HG03457 (cell line): Measurements from ENCODE around the gene MAN2A1.
"Not testable (repeated sequence)": the region's sequence is repeated elsewhere in the genome, so short reads cannot be mapped to it uniquely, and the experiment has no call there.

Experiments used
- ATAC-seq: cut with Tn5 transposase; IDR thresholded peaks from one replicate; pipeline ENCODE4 v1.9.1; 2021; ENCODE audit warnings: moderate number of reproducible peaks; ENCODE audit not compliant: unreplicated experiment

Gene MAN2A1

GRCh38 chr5:109812698-109813097 is 123.0 kb downstream of the MAN2A1 start:
- no peak for ATAC-seq

- no peak for ATAC-seq
Observed at GRCh38 chr5:109816732-109817131, 127.0 kb downstream of the MAN2A1 start.

- ATAC-seq, result no peak
Observed at GRCh38 chr5:109819878-109820277, 130.2 kb downstream of the MAN2A1 start.

- ATAC-seq, result no peak
Observed at GRCh38 chr5:109823597-109823996, 133.9 kb downstream of the MAN2A1 start.

- ATAC-seq, result no peak
Observed at GRCh38 chr5:109825450-109825849, 135.7 kb downstream of the MAN2A1 start.

GRCh38 chr5:109826426-109826825 is 136.7 kb downstream of the MAN2A1 start:
- ATAC-seq, result no peak

- no peak for ATAC-seq
Observed at GRCh38 chr5:109829331-109829730, 139.6 kb downstream of the MAN2A1 start.

- ATAC-seq, result no peak
Observed at GRCh38 chr5:109830955-109831502, 141.3 kb downstream of the MAN2A1 start.

GRCh38 chr5:109832207-109833188 is 142.8 kb downstream of the MAN2A1 start:
- ATAC-seq, result not testable (repeated sequence)

- ATAC-seq, result no peak
Observed at GRCh38 chr5:109833946-109834345, 144.2 kb downstream of the MAN2A1 start.

GRCh38 chr5:109836280-109836679 is 146.6 kb downstream of the MAN2A1 start:
- no peak for ATAC-seq

- no peak for ATAC-seq
Observed at GRCh38 chr5:109837231-109837861, 147.6 kb downstream of the MAN2A1 start.

GRCh38 chr5:109838157-109838556 is 148.4 kb downstream of the MAN2A1 start:
- ATAC-seq, result no peak

GRCh38 chr5:109844148-109844547 is 154.4 kb downstream of the MAN2A1 start:
- ATAC-seq, result no peak

GRCh38 chr5:109844695-109845094 is 155.0 kb downstream of the MAN2A1 start:
- no peak for ATAC-seq

GRCh38 chr5:109848130-109848529 is 158.4 kb downstream of the MAN2A1 start:
- no peak for ATAC-seq

GRCh38 chr5:109849478-109850088 is 159.9 kb downstream of the MAN2A1 start:
- ATAC-seq, result no peak

- ATAC-seq, result no peak
Observed at GRCh38 chr5:109852371-109853155, 162.8 kb downstream of the MAN2A1 start.

GRCh38 chr5:109853377-109853776 is 163.7 kb downstream of the MAN2A1 start:
- no peak for ATAC-seq

GRCh38 chr5:109855056-109855455 is 165.3 kb downstream of the MAN2A1 start:
- no peak for ATAC-seq
